K562 (cell line): Measurements from ENCODE around the gene ZBTB48. TPM values are rescaled to one million over a fixed set of nuclear protein-coding genes. Genes with fewer than 3 reads are reported as not detected.
A peak's percentile ranks its signal among the peaks of the same experiment; 100 is the strongest.

Experiments
- ATAC-seq: fragments of 200-7000 bp; cut with Tn5 transposase; 3 replicates; pipeline ENCODE4 v1.9.1; 2020; ENCODE audit warnings: moderate library complexity
- BruUV-seq: library from RNA; stranded (reverse); fragments of 400-500 nt; replicated peaks from 2 replicates; lab custom pipeline; 2021; lab: Mats Ljungman, UMichigan
- CTCF ChIA-PET: fragments of 300-600 bp; formaldehyde crosslinking; extraction: SDS; loops from one replicate; lab custom pipeline; 2021; ENCODE audit warnings: low intra/inter-chr PET ratio; lab: Yijun Ruan, JAX
- POLR2A ChIA-PET: fragments of 300-600, 350-650 bp; sonication (Branson Sonifier 250); formaldehyde crosslinking; extraction: SDS; loops from one replicate; lab custom pipeline; 2021; ENCODE audit warnings: antibody characterized with exemption, inconsistent platforms; lab: Yijun Ruan, JAX
- DNase-seq, 4 experiments: peaks; one replicate each; pipeline versions ENCODE4 v3.0.0 to v3.0.0-alpha.2; 2011 to 2018; ENCODE audit warnings: low spot score in 3 of 4, mixed read lengths in 3 of 4; ENCODE audit errors: extremely low read depth in 1 of 4
- FAIRE-seq: peaks from 2 replicates; lab custom pipeline; 2011; peaks lifted over from hg19 to GRCh38; lab: Jason Lieb, UNC
- H2AFZ ChIP-seq: 2 replicates; pipeline ENCODE4 v1.6.0; 2011; ENCODE audit warnings: low read depth, low read length, control low read depth, inconsistent platforms
- H3K27ac ChIP-seq: fragments of 200-600 bp; 3 replicates; pipeline ENCODE4 v1.8.0; 2011; ENCODE audit warnings: low read depth, mild to moderate bottlenecking, control low read depth, inconsistent platforms, low read length, moderate library complexity, mixed read lengths; ENCODE audit errors: extremely low read depth
- H3K27me3 ChIP-seq, 2 experiments: fragments of 300-600 bp in 1 of 2; 2 replicates in 1 of 2; 3 replicates in 1 of 2; pipeline versions ENCODE4 v1.6.0 to v1.8.0; 2011; ENCODE audit warnings: inconsistent platforms in 2 of 2, low read length in 2 of 2, mild to moderate bottlenecking in 1 of 2, mixed read lengths in 1 of 2, moderate library complexity in 1 of 2; ENCODE audit not compliant: control insufficient read depth in 2 of 2, insufficient read depth in 2 of 2
- H3K36me3 ChIP-seq: fragments of 300-600 bp; 3 replicates; pipeline ENCODE4 v1.8.0; 2011; ENCODE audit warnings: mild to moderate bottlenecking, low read length, inconsistent platforms; ENCODE audit not compliant: control insufficient read depth, insufficient read depth
- H3K4me1 ChIP-seq, 2 experiments: fragments of 200-600 bp in 1 of 2; replicated peaks in 1 of 2; 2 replicates in 1 of 2; 3 replicates in 1 of 2; pipeline versions ENCODE4 v1.5.1 to v1.8.0; 2011; ENCODE audit warnings: inconsistent platforms in 2 of 2, low read length in 2 of 2, mild to moderate bottlenecking in 1 of 2, mixed read lengths in 1 of 2, moderate library complexity in 1 of 2; ENCODE audit not compliant: control insufficient read depth in 2 of 2, insufficient read depth in 2 of 2
- H3K4me2 ChIP-seq: 2 replicates; pipeline ENCODE4 v1.6.1; 2011; ENCODE audit warnings: low read length, control low read depth, inconsistent platforms, mixed read lengths; ENCODE audit not compliant: insufficient read depth
- H3K4me3 ChIP-seq: fragments of 200-600 bp; sonication (generic), shearing (Covaris generic); 2 replicates; pipeline ENCODE4 v1.5.1; 2016; ENCODE audit warnings: control low read depth, inconsistent platforms
- H3K79me2 ChIP-seq: fragments of 200-600 bp; 3 replicates; pipeline ENCODE4 v1.8.0; 2011; ENCODE audit warnings: low read length, inconsistent platforms; ENCODE audit not compliant: control insufficient read depth, insufficient read depth
- H3K9ac ChIP-seq, 2 experiments: 2 replicates each; pipeline versions ENCODE4 v1.6.0 to v1.6.1; 2011; ENCODE audit warnings: low read depth in 2 of 2, low read length in 2 of 2, control low read depth in 1 of 2, inconsistent platforms in 1 of 2, mild to moderate bottlenecking in 1 of 2, mixed read lengths in 1 of 2; ENCODE audit not compliant: insufficient read depth in 1 of 2
- H3K9me1 ChIP-seq: one replicate; pipeline ENCODE4 v1.6.0; 2011; ENCODE audit warnings: inconsistent platforms, mild to moderate bottlenecking, low read length, moderate library complexity; ENCODE audit not compliant: control insufficient read depth, insufficient read depth
- H3K9me3 ChIP-seq: replicated peaks from 2 replicates; pipeline ENCODE4 v1.5.1; 2011; ENCODE audit warnings: low read depth, low read length, inconsistent platforms; ENCODE audit not compliant: control insufficient read depth, insufficient read depth
- H4K20me1 ChIP-seq: replicated peaks from 2 replicates; pipeline ENCODE4 v1.6.1; 2011; ENCODE audit warnings: low read length, inconsistent platforms, mixed read lengths; ENCODE audit not compliant: control insufficient read depth, insufficient read depth
- NFIX ChIP-seq: fragments of 250-450 bp; sonication (Bioruptor Pico); IDR thresholded peaks from 2 replicates; pipeline ENCODE4 v1.4.0; 2020; ENCODE audit warnings: low read depth, mild to moderate bottlenecking, moderate library complexity
- POLR2A ChIP-seq: fragments of 450-650 bp; conservative IDR thresholded peaks from 2 replicates; pipeline ENCODE4 v1.6.1; 2016
- RBM22 ChIP-seq: fragments of 200-400 bp; formaldehyde crosslinking; IDR thresholded peaks from 2 replicates; pipeline ENCODE4 v1.6.1; 2018; ENCODE audit warnings: low read length, low read depth; ENCODE audit not compliant: poor library complexity, severe bottlenecking
- WGBS: fragments of 100-300 bp; shearing (Covaris generic); methylation state at CpG from one replicate; pipeline ENCODE4 v1.1.6; 2016; ENCODE audit warnings: low coverage, mixed read lengths; ENCODE audit not compliant: insufficient coverage; ENCODE audit errors: missing lambda C conversion rate; 5-methylcytosine and 5-hydroxymethylcytosine counted together
- in situ Hi-C: fragments of 300-500 bp; cut with MboI; formaldehyde crosslinking; loops from 4 replicates; pipeline ENCODE4 v1.15.0; 2018; ENCODE audit warnings: inconsistent platforms, mixed read lengths
- intact Hi-C: fragments of 100-400 bp; cut with micrococcal nuclease; formaldehyde crosslinking; loops from 2 replicates; pipeline ENCODE4 v1.14.2; 2022
- polyA plus RNA-seq, 8 experiments: library from polyadenylated mRNA; depleted of rRNA in 4 of 8; stranded (reverse) in 5 of 8; unstranded in 3 of 8; fragments of >200 nt; fragmentation: Nextera tagmentation in 2 of 8; fragmentation: Illumina TruSeq in 1 of 8; extraction: Ambion mirVana in 2 of 8; extraction: Trizol in 1 of 8; gene quantifications; 2 replicates each; pipeline versions ENCODE4 v1.2.1 to v1.2.3, GENCODE V29; 2011 to 2014; ENCODE audit warnings: inconsistent platforms in 1 of 8, missing spikeins in 1 of 8
- total RNA-seq, 7 experiments: library from RNA; depleted of rRNA in 6 of 7; stranded (reverse); fragments of >200 nt in 6 of 7; fragmentation: Illumina TruSeq in 2 of 7; extraction: Trizol in 2 of 7; gene quantifications; 2 replicates each; pipeline versions ENCODE4 v1.2.1 to v1.2.3, GENCODE V29; 2011 to 2021; ENCODE audit warnings: low replicate concordance in 1 of 7
- TF ChIP-seq, protein P1 (sequence below): fragments of 150-350 bp; IDR thresholded peaks from 2 replicates; pipeline ENCODE4 v1.6.1; 2014; ENCODE audit warnings: low read depth, mild to moderate bottlenecking, low read length, borderline replicate concordance

Gene ZBTB48
- total and polyA plus RNA-seq, 9 of the 15 experiments (the other 6 are each of a cell fraction or from before 2014, with no cell fraction given), result 1.9 to 66.9 (median 29.5) TPM

DNA sequence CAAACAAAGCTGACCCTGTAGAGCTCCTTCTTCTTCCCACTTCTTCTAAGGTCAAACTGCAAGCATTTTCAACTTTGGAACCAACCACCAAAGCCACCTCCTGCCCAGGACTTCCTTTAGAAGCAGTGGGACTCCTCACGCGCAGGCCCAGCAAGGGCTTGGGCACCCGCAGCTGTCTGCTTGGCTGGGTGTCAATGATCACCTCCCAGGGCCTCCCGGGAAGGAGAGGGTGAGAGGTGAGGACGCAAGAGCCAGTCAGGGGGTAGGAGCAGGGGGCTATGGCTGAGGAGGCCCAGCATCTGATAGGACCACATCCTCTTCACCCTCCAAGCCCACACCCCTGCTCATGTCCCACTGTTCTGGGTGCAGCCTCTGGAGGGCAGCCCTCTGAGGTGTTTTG lies 12.6 kb downstream of the ZBTB48 start:
- ChIA-PET POLR2A (interaction anchor here (0.6 to 4.2 kb wide), 9 partner anchors 10 to 49 kb away, joined by 3 to 59 read pairs (median 4); partner anchors contain the start of genes KLHL21, NOL9 and ZBTB48), CTCF (no interaction called here)
- H3K4me2 ChIP-seq, result no peak overlapping the region
- 77% methylated on average over 5 of the region's 5 CpGs for WGBS
- DNase-seq (no peak), FAIRE-seq (no peak), ATAC-seq (peak; percentile 3; the same call in 1 of the 3 replicates)
- H2AFZ ChIP-seq, result no peak overlapping the region
- peaks cover 28% of the 10 kb centered on the region for H3K79me2 ChIP-seq
- intact Hi-C loops, result no loop called here
- BruUV-seq, result no TSS peak
- no peak for TF ChIP-seq NFIX (CRISPR knock-in tag)
- TF ChIP-seq POLR2A, result 0 out of 2 replicates have a peak, but pooled peaks have one; percentile 38
- TF ChIP-seq, protein P1, sequence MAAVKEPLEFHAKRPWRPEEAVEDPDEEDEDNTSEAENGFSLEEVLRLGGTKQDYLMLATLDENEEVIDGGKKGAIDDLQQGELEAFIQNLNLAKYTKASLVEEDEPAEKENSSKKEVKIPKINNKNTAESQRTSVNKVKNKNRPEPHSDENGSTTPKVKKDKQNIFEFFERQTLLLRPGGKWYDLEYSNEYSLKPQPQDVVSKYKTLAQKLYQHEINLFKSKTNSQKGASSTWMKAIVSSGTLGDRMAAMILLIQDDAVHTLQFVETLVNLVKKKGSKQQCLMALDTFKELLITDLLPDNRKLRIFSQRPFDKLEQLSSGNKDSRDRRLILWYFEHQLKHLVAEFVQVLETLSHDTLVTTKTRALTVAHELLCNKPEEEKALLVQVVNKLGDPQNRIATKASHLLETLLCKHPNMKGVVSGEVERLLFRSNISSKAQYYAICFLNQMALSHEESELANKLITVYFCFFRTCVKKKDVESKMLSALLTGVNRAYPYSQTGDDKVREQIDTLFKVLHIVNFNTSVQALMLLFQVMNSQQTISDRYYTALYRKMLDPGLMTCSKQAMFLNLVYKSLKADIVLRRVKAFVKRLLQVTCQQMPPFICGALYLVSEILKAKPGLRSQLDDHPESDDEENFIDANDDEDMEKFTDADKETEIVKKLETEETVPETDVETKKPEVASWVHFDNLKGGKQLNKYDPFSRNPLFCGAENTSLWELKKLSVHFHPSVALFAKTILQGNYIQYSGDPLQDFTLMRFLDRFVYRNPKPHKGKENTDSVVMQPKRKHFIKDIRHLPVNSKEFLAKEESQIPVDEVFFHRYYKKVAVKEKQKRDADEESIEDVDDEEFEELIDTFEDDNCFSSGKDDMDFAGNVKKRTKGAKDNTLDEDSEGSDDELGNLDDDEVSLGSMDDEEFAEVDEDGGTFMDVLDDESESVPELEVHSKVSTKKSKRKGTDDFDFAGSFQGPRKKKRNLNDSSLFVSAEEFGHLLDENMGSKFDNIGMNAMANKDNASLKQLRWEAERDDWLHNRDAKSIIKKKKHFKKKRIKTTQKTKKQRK, result no peak
- peak; percentile 10 for TF ChIP-seq RBM22
- H3K27ac ChIP-seq, result no peak overlapping the region
- in situ Hi-C loops, result no loop called here
- H3K9me1 ChIP-seq, result peaks cover 10% of the 10 kb centered on the region
- no peak overlapping the region for H3K4me3 ChIP-seq
- H3K27me3 ChIP-seq, result no peaks in the 10 kb centered on the region
- H3K36me3 ChIP-seq, result peaks cover 100% of the 10 kb centered on the region
- H3K4me1 ChIP-seq, result peaks cover 2 to 38% of the 10 kb centered on the region in 2 experiments; a peak in 3 of 5 replicates
- H4K20me1 ChIP-seq, result peaks cover 31% of the 10 kb centered on the region
- no peaks in the 10 kb centered on the region for H3K9me3 ChIP-seq
- no peak overlapping the region for H3K9ac ChIP-seq
